H1 (cell line): Measurements from ENCODE around the gene WDR44.

Experiments used
- CTCF ChIP-seq, 3 experiments: IDR thresholded peaks; 1 replicate in 2 of 3; 2 replicates in 1 of 3; pipeline versions ENCODE4 v1.5.1 to v1.6.1; 2011; ENCODE audit warnings: low read length in 3 of 3, mild to moderate bottlenecking in 3 of 3, inconsistent platforms in 2 of 3, low read depth in 1 of 3, moderate library complexity in 1 of 3; ENCODE audit not compliant: insufficient read depth in 1 of 3; ENCODE audit errors: control extremely low read depth in 1 of 3
- POLR2AphosphoS5 ChIP-seq: IDR thresholded peaks from 2 replicates; pipeline ENCODE4 v1.6.1; 2011; ENCODE audit warnings: low read depth, low read length
- SIX5 ChIP-seq: IDR thresholded peaks from 2 replicates; pipeline ENCODE4 v1.6.1; 2011; ENCODE audit warnings: mild to moderate bottlenecking, low read depth, low read length

GRCh38 chrX:118337687-118338086 is 8.2 kb upstream of the WDR44 start:
- TF ChIP-seq POLR2AphosphoS5: no peak
- TF ChIP-seq SIX5: no peak
- TF ChIP-seq CTCF (IDR thresholded peaks at IDR 0.05; ENCODE audit: control extremely low read depth in 1 of 3, insufficient read depth in 1 of 3, low read depth in 1 of 3, low read length in 3 of 3): no peak
